HG03378 (cell line): Measurements from ENCODE around the gene HSPBP1.
A peak's percentile ranks its signal among the peaks of the same experiment; 100 is the strongest.

Source experiments
- ATAC-seq: cut with Tn5 transposase; IDR thresholded peaks from one replicate; pipeline ENCODE4 v1.9.1; 2021; ENCODE audit warnings: mild to moderate bottlenecking, moderate library complexity; ENCODE audit not compliant: unreplicated experiment

HSPBP1 gene

GRCh38 chr19:55276720-55277430 lies 3.0 kb downstream of the HSPBP1 start:
- ATAC-seq, result peak; percentile 19

DNA sequence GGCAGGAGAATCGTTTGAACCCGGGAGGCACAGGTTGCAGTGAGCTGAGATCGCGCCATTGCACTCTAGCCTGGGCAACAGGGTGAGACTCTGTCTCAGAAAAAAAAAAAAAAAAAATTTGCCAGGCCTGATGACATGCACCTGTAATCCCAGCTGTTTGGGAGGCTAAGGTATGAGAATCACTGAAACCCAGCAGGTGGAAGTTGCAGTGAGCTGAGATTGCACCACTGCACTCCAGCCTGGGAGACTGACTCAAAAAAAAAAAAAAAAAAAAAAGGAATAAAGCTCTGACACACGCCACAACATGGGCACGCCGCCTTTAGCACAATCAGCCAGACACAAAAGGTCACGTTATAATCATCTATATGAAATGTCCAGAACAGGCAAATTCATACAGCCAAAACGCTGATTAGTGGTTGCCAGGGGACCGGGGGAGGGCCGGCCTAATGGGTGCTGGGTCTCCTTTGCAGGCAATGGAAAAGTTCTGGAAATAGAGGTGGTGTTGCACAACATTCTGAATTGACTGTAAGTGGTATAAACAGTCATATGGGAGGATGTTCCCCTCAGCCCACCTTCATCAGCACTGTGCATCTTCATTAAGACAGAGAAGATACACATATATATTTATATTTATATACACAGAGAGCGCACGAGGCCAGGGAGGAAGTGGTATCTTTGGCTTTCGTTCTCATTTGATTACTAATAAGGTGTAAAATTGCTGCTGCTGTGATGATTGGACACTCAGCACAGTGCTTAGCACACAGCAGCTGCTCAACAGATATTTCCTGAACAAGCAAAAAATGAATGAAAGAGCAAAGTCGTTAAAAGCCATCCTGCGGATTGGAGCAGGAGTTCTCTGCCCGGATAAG lies 3.8 kb downstream of the HSPBP1 start:
- peak; percentile 61 for ATAC-seq

DNA sequence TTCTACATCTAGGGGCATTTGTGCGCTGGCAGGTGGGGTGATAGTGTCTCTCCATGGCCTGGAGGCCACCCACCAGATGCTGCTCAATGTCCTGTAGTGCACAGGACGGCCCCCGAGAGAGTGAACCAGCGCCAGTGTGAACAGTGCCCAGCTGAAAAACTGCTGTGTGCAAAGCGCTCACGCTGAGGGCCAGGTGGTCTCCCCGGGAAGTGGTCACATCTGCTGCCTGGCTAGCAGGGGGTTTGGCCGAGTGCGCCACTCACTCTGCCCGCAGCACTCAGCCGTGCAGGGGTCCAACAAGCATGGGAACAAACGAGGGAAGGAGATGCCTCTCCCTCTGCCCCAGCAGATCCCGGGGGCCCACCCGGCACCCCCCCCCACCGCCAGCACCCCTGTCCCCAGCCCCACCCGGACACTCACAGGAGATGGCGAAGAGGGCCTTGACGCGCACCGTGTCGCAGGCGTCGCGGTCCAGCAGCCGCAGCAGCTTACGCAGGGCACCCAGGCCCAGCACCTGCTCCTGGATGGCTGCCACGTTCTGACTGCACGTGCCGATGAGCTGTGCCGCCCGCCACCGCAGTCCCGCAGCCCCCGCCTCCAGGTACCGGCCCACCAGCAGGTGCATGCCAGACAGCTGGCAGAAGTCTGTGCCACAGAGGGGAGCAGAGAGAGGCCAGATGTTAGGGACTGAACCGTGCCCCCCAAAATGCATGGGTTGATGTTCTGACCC lies 5.8 kb downstream of the HSPBP1 start:
- ATAC-seq, result no peak

DNA sequence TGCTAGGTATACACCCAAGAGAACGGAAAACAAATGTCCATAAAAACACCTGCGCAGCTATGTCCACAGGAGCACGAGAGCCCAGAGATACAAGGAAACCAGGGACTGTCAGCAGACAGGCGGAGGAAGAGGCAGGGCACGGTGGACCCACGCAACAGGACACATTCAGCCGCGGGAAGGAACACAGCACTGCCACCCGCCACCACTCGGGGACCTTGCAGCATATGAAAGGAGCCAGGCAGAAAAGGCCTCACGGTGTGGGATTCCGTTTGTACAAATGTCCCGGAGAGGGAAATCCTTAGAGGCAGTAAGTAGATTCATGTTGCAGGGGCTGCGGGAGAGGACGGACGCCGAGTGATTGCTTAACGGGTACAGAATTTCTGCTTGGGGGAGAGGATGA lies 7.8 kb downstream of the HSPBP1 start:
- no peak for ATAC-seq

- ATAC-seq, result no peak
Observed at GRCh38 chr19:55270172-55270942, 9.6 kb downstream of the HSPBP1 start.

DNA sequence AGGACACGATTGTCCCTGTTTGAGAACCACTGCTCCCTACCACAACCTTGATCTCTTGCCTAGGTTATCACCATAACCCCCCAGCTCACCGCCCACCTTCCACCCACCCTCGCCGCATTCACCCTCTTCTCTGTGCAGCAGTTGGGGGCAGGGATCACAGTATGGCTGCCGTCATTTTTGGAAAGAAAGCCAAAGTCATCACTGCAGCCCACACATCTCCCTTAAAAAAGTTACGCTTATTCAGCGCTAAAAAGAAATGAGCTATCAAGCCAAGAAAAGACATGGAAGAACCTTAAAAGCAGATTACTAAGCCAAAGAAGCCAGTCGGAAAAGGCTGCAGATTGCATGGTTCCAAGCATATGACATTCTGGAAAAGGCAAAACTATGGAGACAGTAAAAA lies 10.6 kb downstream of the HSPBP1 start:
- no peak for ATAC-seq

- ATAC-seq, result no peak
Observed at GRCh38 chr19:55266840-55267239, 13.1 kb downstream of the HSPBP1 start.

DNA sequence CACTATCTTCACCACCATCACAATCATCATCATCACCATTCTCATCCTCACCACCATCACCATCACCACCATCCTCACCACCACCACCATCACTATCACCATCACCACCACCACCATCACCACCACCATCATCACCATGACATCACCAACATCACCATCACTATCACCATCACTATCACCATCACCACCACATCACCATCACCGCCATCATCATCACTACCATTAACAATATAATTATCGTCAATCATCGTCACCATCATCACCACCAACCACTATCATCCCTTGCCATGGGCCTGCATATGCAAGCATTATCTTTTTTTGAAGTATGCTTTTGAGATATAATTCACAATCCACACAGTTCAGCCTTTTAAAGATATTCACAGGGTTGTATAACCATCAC lies 13.5 kb downstream of the HSPBP1 start:
- no peak for ATAC-seq

- ATAC-seq, result no peak
Observed at GRCh38 chr19:55265723-55266386, 14.1 kb downstream of the HSPBP1 start.

DNA sequence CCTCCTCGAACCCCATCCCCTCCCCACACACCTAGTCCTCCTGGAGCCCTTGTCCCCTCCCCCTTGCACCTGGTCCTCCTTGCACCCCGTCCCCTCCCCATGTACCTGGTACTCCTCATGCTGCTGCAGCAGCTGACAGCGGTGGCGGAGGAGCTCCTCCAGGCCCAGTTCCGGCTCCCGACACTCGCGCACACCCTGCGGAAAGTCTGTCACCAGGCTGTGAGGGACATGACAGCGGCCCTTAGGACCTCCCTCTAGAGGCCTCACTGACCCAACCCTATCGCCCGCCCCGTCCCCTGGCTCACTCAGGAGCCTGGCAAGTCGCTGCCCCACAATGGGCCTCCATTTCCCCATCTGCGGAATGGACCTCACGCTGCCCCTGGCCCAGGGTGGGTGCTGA lies 14.7 kb downstream of the HSPBP1 start:
- ATAC-seq, result no peak

DNA sequence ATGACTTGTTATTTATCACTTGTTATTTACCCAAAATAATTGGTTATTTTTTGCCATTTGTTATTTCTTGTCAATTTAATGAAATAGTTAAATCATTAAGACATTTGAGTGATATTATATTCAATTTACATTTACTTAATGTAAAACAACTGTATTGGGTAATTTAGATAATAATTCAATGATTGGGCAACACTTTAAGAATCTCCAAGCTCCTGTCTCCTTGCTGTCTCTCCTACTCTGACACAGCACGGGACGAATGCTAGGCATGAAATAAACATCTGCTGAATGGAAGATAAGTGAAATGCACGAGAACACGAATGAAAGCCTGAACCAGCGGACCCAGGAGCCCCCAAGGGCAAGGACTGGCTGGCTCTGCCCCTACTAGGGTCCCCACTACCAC lies 15.4 kb downstream of the HSPBP1 start:
- ATAC-seq, result no peak

- ATAC-seq, result no peak
Observed at GRCh38 chr19:55262359-55262758, 17.6 kb downstream of the HSPBP1 start.

DNA sequence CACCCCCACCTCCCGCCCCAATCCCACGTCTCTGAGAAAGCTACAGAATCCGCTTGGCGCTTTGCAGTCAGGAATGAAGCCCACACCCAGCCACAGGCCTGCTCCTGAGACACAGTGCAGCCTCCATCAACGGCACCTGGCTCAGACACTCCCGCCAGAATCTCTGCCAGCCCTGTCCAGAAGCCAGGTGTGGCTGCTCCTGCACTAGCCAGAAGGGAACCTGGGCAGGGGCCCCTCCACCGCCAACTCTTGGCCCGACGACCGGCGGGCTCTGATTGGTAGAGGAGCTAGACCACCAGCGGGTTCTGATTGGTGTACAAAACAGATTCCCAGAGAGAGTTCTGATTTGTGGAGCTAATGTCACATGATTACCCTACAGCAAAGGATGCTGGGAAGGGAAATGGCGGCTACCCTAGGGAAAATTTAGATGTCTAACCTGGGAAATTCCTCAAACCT lies 18.2 kb downstream of the HSPBP1 start:
- ATAC-seq, result no peak

- ATAC-seq, result no peak
Observed at GRCh38 chr19:55259540-55260210, 20.2 kb downstream of the HSPBP1 start.

DNA sequence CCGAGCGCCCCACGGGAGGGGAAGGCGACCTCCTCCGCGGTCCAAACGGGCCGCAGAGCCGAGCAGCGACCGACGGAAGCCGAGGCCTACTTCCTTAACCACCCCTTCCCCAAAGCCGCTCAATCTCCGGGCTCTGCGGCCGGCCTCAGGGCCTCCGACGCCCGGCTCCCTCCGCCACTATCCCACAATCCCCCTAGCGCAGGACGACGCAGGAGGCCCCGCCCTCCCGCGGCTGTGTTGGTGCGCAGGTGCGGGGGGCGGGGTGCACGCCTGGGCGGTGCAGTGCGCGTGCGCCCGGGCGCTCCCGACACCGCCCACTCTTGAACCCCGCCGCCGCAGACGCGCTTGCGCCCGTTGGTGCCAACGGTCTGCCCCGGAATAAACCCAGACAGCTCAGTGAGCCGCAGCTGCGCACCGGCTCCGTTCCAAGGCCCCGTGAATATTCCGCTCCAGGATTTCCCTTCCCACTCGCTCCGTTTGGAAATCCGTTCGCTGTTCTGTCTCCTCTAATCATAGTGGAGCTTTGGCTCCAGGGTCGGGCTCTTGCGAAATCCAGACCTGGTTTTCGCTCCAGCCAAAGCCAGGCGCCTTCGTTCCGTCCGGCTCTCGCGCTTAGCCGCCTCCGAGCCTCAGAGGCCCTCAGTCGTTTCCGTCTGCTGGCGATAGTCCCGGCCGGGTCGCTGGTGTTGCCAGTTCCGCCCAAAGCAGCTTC lies 20.9 kb downstream of the HSPBP1 start, which contains the start of gene PPP6R1:
Gene PPP6R1, minus strand, starts transcription at position 190 of the 712 bp plus-strand sequence. CDS start 11,914 bp downstream, outside the sequence.
- peak; percentile 69 for ATAC-seq

DNA sequence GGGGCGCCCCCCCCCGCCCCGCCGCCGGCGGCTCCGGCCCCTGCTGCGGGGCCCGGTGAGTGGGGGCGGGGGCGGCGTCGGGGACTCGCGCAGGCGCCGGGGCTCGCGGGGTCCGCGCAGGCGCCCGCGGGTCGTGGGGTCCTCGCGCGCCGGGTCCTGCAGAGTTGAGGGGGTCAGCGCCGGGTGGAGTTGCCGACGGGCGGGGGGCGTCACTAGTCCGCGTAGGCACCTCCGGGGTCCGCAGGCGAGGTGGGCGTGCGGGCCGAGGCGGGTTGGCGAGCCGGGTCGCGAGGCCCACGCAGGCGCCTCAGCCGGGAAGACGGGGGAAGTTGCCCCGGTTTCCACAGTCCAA lies 21.5 kb downstream of the HSPBP1 start:
- peak; percentile 12 for ATAC-seq

DNA sequence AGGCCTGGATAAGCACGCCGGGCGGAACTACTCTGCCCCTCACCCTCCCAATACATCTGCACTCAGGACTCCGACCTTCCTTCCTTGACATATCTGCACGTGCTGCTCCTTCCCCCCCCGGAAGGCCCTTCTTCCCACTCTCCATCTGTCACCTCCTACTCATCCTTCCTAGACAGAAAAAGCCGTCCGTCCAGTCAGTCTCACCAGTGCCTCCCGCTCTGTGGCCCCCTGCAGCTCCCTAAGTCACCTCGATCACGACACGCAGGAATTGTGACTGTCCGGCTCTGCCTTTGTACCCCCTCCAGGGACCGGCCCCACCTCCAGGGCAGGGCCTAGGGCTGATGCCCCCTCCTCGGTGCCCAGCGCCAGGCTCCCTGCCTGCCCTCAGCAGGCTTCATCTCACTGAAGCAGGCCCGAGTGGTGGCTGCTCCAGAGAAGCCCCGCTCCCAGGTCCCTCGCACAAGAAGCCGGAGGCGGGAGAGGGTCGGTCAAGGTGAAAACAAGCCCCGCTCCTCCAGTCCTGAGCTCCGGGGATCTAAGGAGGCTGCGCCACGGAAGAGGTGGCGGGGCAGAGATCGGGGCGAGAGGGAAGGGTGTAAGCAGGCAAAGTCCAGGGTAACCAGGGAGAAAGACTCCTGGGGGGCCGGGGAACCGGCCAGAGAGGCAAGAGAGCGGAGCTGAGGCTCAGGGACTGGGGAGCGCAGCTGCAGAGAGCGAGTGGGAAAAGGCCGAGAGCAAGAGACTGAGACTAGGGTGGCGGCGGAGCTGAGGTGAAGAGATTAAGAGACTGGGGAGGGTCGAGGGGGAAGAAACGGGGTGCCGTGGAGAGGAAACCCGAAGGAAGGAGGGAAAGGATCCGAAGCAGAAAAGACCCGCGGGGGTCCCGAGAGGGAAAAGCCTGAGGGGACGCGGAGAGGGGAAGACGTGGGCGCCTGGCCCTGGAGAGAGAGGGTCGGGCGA lies 22.2 kb downstream of the HSPBP1 start:
- no peak for ATAC-seq
